Cardiac fibroblast (primary cell): ENCODE results near the gene NOC2L.

Source experiments
- DNase-seq, 2 donors: peaks; one replicate each; pipeline versions ENCODE4 v3.0.0 to v3.0.0-alpha.2; 2010; ENCODE audit warnings: low read depth in 2 of 2
- H3K4me3 ChIP-seq, 2 donors: replicated peaks in 1 of 2; 1 replicate in 1 of 2; 2 replicates in 1 of 2; pipeline ENCODE4 v1.5.1; 2011; ENCODE audit warnings: low read depth in 2 of 2, low read length in 2 of 2, mild to moderate bottlenecking in 2 of 2, moderate library complexity in 1 of 2
- CTCF ChIP-seq: IDR thresholded peaks from one replicate; pipeline ENCODE4 v1.5.1; 2011; ENCODE audit warnings: low read depth, mild to moderate bottlenecking, low read length, inconsistent platforms

Gene NOC2L

GRCh38 chr1:958823-959730, at the start of gene NOC2L:
TSS of gene NOC2L (minus strand) at chr1:959256. CDS start at chr1:959240, 16 bp downstream.
- peak within 1 kb of the TSS; percentile 98 for H3K4me3 ChIP-seq
- peak; percentile 89 to 91 for DNase-seq
- TF ChIP-seq CTCF: no peak

GRCh38 chr1:1006305-1007159, 47.5 kb upstream of the NOC2L start:
- TF ChIP-seq CTCF: no peak
- H3K4me3 ChIP-seq: no peak overlapping the region
- DNase-seq: no peak

DNA sequence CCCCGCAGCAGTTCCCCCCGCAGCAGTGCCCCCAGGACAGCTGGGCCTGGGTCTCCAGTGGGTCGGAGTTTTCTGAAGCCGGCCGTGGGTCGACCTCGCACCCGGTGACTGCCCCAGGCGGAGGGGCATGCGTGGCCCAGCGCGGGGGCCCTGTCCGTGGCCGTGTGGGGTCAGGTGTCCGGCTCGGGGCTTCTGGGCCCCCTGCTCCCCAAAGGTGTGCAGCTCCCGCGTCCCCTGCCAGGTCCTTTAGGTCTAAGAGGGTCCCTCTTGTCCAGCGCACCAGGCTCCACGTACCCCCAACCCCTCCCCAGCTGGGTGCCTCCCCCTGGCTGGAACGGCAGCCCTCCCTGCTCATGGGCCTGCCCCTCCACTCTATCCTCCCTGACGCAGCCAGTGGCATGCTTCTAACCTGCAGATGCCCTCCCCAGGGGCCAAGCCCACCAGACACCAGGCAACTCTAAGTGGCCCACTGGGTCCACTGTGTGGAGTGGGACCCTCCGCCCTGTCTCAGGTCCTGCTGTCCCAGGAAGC, 46.8 kb upstream of the NOC2L start:
- H3K4me3 ChIP-seq: no peak overlapping the region
- no peak for TF ChIP-seq CTCF
- DNase-seq: no peak

DNA sequence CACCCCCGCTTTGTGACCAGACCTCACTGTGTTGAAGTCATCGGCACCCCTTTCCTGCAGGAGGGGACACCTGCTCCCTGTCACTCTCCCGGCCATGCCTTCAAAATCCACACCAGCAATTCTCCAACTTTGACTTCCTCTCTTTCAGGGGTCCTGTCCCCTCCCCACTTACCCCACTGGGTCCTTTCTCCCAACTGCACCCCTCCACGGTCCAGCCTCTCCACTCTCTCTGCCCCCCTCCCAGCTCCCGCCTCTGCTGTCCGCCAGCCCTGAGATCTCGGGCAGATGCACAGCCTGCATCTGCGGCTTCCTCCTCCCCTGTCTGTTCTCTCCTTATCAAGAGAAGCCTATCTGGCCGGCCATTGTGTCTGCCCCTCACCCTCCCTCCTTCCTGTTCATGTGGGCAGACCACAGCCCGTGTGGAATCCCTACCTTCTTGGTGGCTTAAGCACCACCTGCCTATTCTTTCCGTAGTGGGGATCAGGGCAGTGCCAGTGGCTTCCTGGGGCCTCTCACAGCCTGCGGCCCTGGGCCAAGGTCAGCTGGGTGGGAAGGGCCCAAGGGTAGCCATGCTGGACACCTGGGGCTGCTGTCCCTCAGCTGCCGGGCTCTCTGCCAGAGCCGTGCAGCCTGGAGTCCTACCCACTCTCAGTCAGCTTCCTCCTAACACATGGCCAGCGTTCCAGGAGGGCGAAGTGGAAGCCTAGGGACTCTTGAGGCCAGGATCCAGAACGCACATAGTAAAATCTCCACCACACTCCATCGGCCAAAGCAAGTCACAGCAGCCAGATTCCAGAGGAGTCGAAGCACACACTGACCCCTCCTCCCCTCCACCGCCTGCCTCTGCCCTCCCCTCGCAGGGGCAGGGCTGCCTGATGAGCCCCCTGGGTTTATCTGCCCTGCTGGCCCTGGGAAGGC, 46.0 kb upstream of the NOC2L start:
- no peak for TF ChIP-seq CTCF
- H3K4me3 ChIP-seq: no peak overlapping the region
- peak in 1 of 2 donors; percentile 67 for DNase-seq

GRCh38 chr1:1004420-1004779, 45.3 kb upstream of the NOC2L start:
- DNase-seq: no peak
- TF ChIP-seq CTCF: no peak
- no peak overlapping the region for H3K4me3 ChIP-seq
